Astrocyte of the cerebellum (primary cell): ENCODE data around the gene KIF14.
"Not testable (repeated sequence)": the region's sequence is repeated elsewhere in the genome, so short reads cannot be mapped to it uniquely, and the experiment has no call there.

Source experiments
- DNase-seq: peaks from one replicate; pipeline ENCODE4 v3.0.0-alpha.2; 2011; ENCODE audit warnings: low read depth
- H3K4me3 ChIP-seq: 2 replicates; pipeline ENCODE4 v1.5.1; 2011; ENCODE audit warnings: mild to moderate bottlenecking, low read depth, low read length, moderate library complexity
- CTCF ChIP-seq: IDR thresholded peaks from 2 replicates; pipeline ENCODE4 v1.5.1; 2012; ENCODE audit warnings: low read length, low read depth, moderate library complexity, mild to moderate bottlenecking; ENCODE audit errors: missing control alignments
- in situ Hi-C: cut with HindIII; loops from 2 replicates; pipeline ENCODE4 v1.10.0; 2017; ENCODE audit warnings: low sequenced_read_pairs

Gene KIF14

GRCh38 chr1:200636681-200637080, 16.1 kb upstream of the KIF14 start:
- TF ChIP-seq CTCF: no peak
- H3K4me3 ChIP-seq: no peak overlapping the region
- in situ Hi-C loops: no loop called here
- DNase-seq: no peak

GRCh38 chr1:200634261-200635122, 13.9 kb upstream of the KIF14 start:
- no peak for TF ChIP-seq CTCF
- DNase-seq: no peak
- H3K4me3 ChIP-seq: no peak overlapping the region
- in situ Hi-C loops: no loop called here

- in situ Hi-C loops: no loop called here
- no peak for DNase-seq
- H3K4me3 ChIP-seq: no peak overlapping the region
- no peak for TF ChIP-seq CTCF
Observed at GRCh38 chr1:200631375-200631774, 10.8 kb upstream of the KIF14 start.

GRCh38 chr1:200630515-200630899, 10.0 kb upstream of the KIF14 start:
- H3K4me3 ChIP-seq, DNase-seq, in situ Hi-C loops: not testable (repeated sequence)

GRCh38 chr1:200629876-200630514, 9.4 kb upstream of the KIF14 start:
- DNase-seq: no peak
- in situ Hi-C loops: no loop called here
- TF ChIP-seq CTCF: no peak
- H3K4me3 ChIP-seq: no peak overlapping the region

- in situ Hi-C loops: no loop called here
- no peak for TF ChIP-seq CTCF
Observed at GRCh38 chr1:200628223-200628881, 7.8 kb upstream of the KIF14 start.

More at GRCh38 chr1:200628223-200628881, 7.8 kb upstream of the KIF14 start:
- no peak for DNase-seq
- H3K4me3 ChIP-seq: no peak overlapping the region
